ENCODE data around the gene SPP1.

The SPP1 gene

DNA sequence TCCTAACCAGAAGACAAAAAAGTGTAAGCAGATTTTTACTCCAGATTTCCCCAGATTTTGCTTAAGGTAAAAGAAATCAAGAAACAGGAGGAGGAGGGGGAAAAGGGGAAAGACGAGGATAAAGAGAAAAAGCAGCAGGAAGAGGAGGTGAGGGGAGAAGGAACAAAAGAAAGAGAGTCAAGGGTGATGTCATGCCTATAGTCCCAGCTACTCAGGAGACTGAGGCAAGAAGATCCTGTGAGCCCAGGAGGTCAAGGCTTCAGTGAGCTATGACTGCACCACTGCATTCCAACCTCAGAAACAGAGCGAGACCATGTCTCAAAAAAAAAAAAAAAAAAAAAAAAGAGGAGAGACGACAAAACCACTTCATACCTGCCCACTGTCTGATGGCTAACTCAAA lies 19.9 kb downstream of the SPP1 start:
- TF ChIP-seq YY1 (IDR thresholded peaks at IDR 0.05; ENCODE audit: low read depth), result no peak
- no peak for TF ChIP-seq NFIC (IDR thresholded peaks at IDR 0.05)
- no peak for TF ChIP-seq ZBTB7A (IDR thresholded peaks at IDR 0.05; ENCODE audit: low read depth)
- TF ChIP-seq EP300 (IDR thresholded peaks at IDR 0.05; ENCODE audit: borderline replicate concordance), result no peak

- TF ChIP-seq ZBTB7A (IDR thresholded peaks at IDR 0.05; ENCODE audit: low read depth) (no peak), EP300 (IDR thresholded peaks at IDR 0.05; ENCODE audit: borderline replicate concordance) (no peak), CREB1 (IDR thresholded peaks at IDR 0.05; ENCODE audit: low read depth) (no peak), TAF1 (IDR thresholded peaks at IDR 0.05; ENCODE audit: low read depth) (no peak), RAD21 (IDR thresholded peaks at IDR 0.05; ENCODE audit: low read depth) (no peak), TCF12 (IDR thresholded peaks at IDR 0.05; ENCODE audit: low read depth) (no peak), TEAD4 (IDR thresholded peaks at IDR 0.05) (no peak), FOXM1 (IDR thresholded peaks at IDR 0.05; ENCODE audit: borderline replicate concordance, low read depth) (no peak), NFIC (IDR thresholded peaks at IDR 0.05) (no peak), REST (IDR thresholded peaks at IDR 0.05; ENCODE audit: low read depth) (no peak), YY1 (IDR thresholded peaks at IDR 0.05; ENCODE audit: low read depth) (no peak), CEBPB (IDR thresholded peaks at IDR 0.05) (no peak), USF1 (IDR thresholded peaks at IDR 0.05) (no peak), EGR1 (IDR thresholded peaks at IDR 0.05) (no peak)
- TF ChIP-seq, protein P1, sequence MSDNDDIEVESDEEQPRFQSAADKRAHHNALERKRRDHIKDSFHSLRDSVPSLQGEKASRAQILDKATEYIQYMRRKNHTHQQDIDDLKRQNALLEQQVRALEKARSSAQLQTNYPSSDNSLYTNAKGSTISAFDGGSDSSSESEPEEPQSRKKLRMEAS (IDR thresholded peaks at IDR 0.05), result no peak
Measured at GRCh38 chr4:88001871-88002270, 26.4 kb downstream of the SPP1 start.

DNA sequence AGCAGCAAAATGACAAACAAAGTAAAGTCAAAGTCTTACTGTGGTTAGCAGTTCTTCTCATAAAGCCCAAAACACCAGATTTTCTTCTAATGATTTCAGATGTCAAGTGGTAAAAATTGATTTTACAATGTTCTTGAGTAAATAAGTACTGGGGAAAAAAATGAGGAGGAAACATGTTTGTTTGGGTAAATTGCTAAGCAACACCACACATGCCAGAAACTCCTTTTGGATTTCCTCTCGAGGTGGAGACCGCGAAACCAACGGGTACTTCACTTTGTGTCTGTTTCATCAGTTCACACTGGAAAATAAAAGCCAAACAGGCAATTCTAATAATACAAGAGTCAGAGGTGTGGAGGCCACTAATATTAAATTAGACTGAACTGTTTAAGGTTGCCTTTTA lies 27.3 kb downstream of the SPP1 start:
- TF ChIP-seq ZBTB7A (IDR thresholded peaks at IDR 0.05; ENCODE audit: low read depth), result no peak
- no peak for TF ChIP-seq REST (IDR thresholded peaks at IDR 0.05; ENCODE audit: low read depth)

DNA sequence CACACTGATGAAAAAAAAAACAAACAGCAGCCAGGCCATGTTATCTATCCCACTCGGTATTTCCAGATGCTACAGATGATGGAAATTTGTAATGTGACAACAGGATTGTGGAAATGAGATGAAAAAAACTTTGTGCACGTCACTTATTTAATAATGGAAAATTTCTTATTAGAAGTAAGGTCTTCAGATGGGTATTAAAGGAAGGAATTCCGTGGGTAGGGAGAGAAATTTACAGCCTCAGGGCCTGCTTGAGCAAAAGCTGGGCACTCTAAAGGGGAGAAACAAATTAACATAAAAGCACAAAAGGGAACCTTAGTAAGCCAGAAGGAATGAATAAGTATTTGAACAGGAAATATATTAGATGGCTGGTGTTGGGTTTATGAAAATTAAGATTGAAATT lies 27.7 kb downstream of the SPP1 start:
- TF ChIP-seq ZBTB7A (IDR thresholded peaks at IDR 0.05; ENCODE audit: low read depth) (no peak), CEBPB (IDR thresholded peaks at IDR 0.05) (no peak), TEAD4 (IDR thresholded peaks at IDR 0.05) (no peak), TAF1 (IDR thresholded peaks at IDR 0.05; ENCODE audit: low read depth) (no peak), TCF12 (IDR thresholded peaks at IDR 0.05; ENCODE audit: low read depth) (no peak), RAD21 (IDR thresholded peaks at IDR 0.05; ENCODE audit: low read depth) (no peak), USF1 (IDR thresholded peaks at IDR 0.05) (no peak), YY1 (IDR thresholded peaks at IDR 0.05; ENCODE audit: low read depth) (no peak), REST (IDR thresholded peaks at IDR 0.05; ENCODE audit: low read depth) (no peak), FOXM1 (IDR thresholded peaks at IDR 0.05; ENCODE audit: borderline replicate concordance, low read depth) (no peak), EP300 (IDR thresholded peaks at IDR 0.05; ENCODE audit: borderline replicate concordance) (no peak), NFIC (IDR thresholded peaks at IDR 0.05) (no peak), EGR1 (IDR thresholded peaks at IDR 0.05) (no peak), CREB1 (IDR thresholded peaks at IDR 0.05; ENCODE audit: low read depth) (no peak)
- TF ChIP-seq, protein P1 (IDR thresholded peaks at IDR 0.05), result no peak

DNA sequence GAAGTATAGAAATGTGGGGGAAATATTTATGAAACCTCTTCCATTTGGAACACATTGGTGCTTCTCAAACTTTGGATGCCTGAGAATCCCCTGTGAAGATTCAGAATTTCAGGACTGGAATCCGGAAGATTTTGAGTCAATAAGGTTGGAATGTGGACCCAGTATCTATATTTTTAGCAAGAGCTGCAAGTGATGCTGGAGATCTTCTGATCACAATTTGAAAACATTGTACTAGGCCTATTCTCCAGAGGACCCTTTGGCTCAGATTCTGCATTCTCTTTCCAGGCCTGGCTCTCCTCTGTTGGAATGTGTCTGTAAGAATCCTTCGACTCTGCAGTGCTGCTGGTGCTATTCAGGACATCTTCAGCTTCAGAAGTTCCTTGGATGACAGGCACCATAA lies 29.6 kb downstream of the SPP1 start:
- TF ChIP-seq RAD21 (IDR thresholded peaks at IDR 0.05; ENCODE audit: low read depth), result no peak
- TF ChIP-seq REST (IDR thresholded peaks at IDR 0.05; ENCODE audit: low read depth), result no peak
- no peak for TF ChIP-seq NFIC (IDR thresholded peaks at IDR 0.05)
- no peak for TF ChIP-seq EGR1 (IDR thresholded peaks at IDR 0.05)
- TF ChIP-seq ZBTB7A (IDR thresholded peaks at IDR 0.05; ENCODE audit: low read depth), result no peak
- TF ChIP-seq TAF1 (IDR thresholded peaks at IDR 0.05; ENCODE audit: low read depth), result no peak
- no peak for TF ChIP-seq CREB1 (IDR thresholded peaks at IDR 0.05; ENCODE audit: low read depth)
- TF ChIP-seq YY1 (IDR thresholded peaks at IDR 0.05; ENCODE audit: low read depth), result no peak
